ENCODE data around the gene EIF5B. TPM values are rescaled to one million over a fixed set of nuclear protein-coding genes. Genes with fewer than 3 reads are reported as not detected.

The EIF5B gene
- total RNA-seq, 1 donor from 2014 or later, result 84.7 TPM

- H3K9me3 Mint-ChIP-seq, result no peaks in the 10 kb centered on the region
- peaks cover 30% of the 10 kb centered on the region for H3K36me3 Mint-ChIP-seq (ENCODE audit: low read depth)
- H3K4me1 Mint-ChIP-seq (ENCODE audit: low read depth), result no peaks in the 10 kb centered on the region
- H3K27me3 Mint-ChIP-seq (ENCODE audit: insufficient read depth), result no peaks in the 10 kb centered on the region
- DNase-seq (ENCODE audit: low spot score), result no peak
- no peak overlapping the region for H3K27ac Mint-ChIP-seq
- intact Hi-C loops (cut with micrococcal nuclease), result no loop called here
- no peak overlapping the region for H3K4me3 Mint-ChIP-seq
Measured at GRCh38 chr2:99421469-99421868, 84.3 kb downstream of the EIF5B start.

- peaks cover 28% of the 10 kb centered on the region for H3K36me3 Mint-ChIP-seq (ENCODE audit: low read depth)
- intact Hi-C loops (cut with micrococcal nuclease), result no loop called here
Measured at GRCh38 chr2:99422599-99422998, 85.4 kb downstream of the EIF5B start.

GRCh38 chr2:99424371-99424770, 87.2 kb downstream of the EIF5B start:
- Mint-ChIP-seq H3K9me3 (no peaks in the 10 kb centered on the region), H3K27me3 (ENCODE audit: insufficient read depth) (no peaks in the 10 kb centered on the region), H3K4me1 (ENCODE audit: low read depth) (no peaks in the 10 kb centered on the region), H3K4me3 (no peak overlapping the region), H3K27ac (no peak overlapping the region), H3K36me3 (ENCODE audit: low read depth) (peaks cover 33% of the 10 kb centered on the region)
- DNase-seq (ENCODE audit: low spot score), result no peak
- intact Hi-C loops (cut with micrococcal nuclease), result no loop called here

More at GRCh38 chr2:99422599-99422998, 85.4 kb downstream of the EIF5B start:
- H3K9me3 Mint-ChIP-seq, result no peaks in the 10 kb centered on the region
- no peaks in the 10 kb centered on the region for H3K27me3 Mint-ChIP-seq (ENCODE audit: insufficient read depth)
- H3K4me3 Mint-ChIP-seq, result no peak overlapping the region
- no peaks in the 10 kb centered on the region for H3K4me1 Mint-ChIP-seq (ENCODE audit: low read depth)
- no peak for DNase-seq (ENCODE audit: low spot score)
- H3K27ac Mint-ChIP-seq, result no peak overlapping the region

GRCh38 chr2:99425022-99425421, 87.8 kb downstream of the EIF5B start:
- Mint-ChIP-seq H3K36me3 (ENCODE audit: low read depth) (peaks cover 29% of the 10 kb centered on the region), H3K4me3 (no peak overlapping the region), H3K4me1 (ENCODE audit: low read depth) (no peaks in the 10 kb centered on the region), H3K27ac (no peak overlapping the region), H3K9me3 (no peaks in the 10 kb centered on the region), H3K27me3 (ENCODE audit: insufficient read depth) (no peaks in the 10 kb centered on the region)
- intact Hi-C loops (cut with micrococcal nuclease), result no loop called here
- DNase-seq (ENCODE audit: low spot score), result no peak

- H3K36me3 Mint-ChIP-seq (ENCODE audit: low read depth), result peaks cover 18% of the 10 kb centered on the region
- H3K27me3 Mint-ChIP-seq (ENCODE audit: insufficient read depth), result no peaks in the 10 kb centered on the region
- intact Hi-C loops (cut with micrococcal nuclease), result no loop called here
- no peak overlapping the region for H3K4me3 Mint-ChIP-seq
- H3K4me1 Mint-ChIP-seq (ENCODE audit: low read depth), result peaks cover 11% of the 10 kb centered on the region
- DNase-seq (ENCODE audit: low spot score), result no peak
- H3K9me3 Mint-ChIP-seq, result no peaks in the 10 kb centered on the region
- peak overlapping the region; percentile 7 for H3K27ac Mint-ChIP-seq
Measured at GRCh38 chr2:99430614-99431291, 93.6 kb downstream of the EIF5B start.

DNA sequence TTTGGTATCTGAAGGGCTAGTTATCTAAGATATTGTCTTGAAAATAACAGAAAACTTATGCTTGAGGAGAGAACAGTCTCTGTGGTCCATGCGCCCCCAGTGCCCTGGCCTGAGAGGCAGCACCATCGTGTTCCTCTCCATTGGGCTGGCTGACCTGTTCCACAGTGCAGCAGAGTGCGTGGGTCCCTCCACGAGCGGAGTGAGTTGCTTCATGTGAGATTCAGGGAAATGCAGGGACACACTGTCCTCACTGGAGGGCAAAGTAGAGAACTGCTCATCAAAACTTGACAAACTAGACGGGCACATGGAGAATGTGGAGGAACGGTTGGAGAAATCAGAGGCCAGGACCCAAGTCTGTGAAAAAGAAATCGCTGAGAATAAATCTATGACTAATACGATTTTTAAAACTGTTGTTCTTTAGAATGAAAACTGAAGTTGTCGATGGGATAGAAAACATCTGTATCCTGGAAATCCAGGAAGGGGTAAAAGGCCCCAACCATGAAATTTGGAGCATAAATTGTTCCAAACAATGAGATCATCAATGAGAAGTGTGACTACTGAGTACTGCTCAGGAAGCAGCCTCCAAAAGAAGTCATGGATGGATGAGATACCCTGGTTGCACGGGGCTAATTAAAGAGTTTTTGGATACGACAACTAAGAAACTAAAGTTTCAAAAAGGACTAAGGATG, 94.5 kb downstream of the EIF5B start:
- no peak for DNase-seq (ENCODE audit: low spot score)
- peak overlapping the region; percentile 18 for H3K27ac Mint-ChIP-seq
- no peak overlapping the region for H3K4me3 Mint-ChIP-seq
- no peaks in the 10 kb centered on the region for H3K9me3 Mint-ChIP-seq
- peaks cover 11% of the 10 kb centered on the region for H3K4me1 Mint-ChIP-seq (ENCODE audit: low read depth)
- intact Hi-C loops (cut with micrococcal nuclease), result no loop called here
- peaks cover 18% of the 10 kb centered on the region for H3K36me3 Mint-ChIP-seq (ENCODE audit: low read depth)
- H3K27me3 Mint-ChIP-seq (ENCODE audit: insufficient read depth), result no peaks in the 10 kb centered on the region

GRCh38 chr2:99433340-99433739, 96.2 kb downstream of the EIF5B start:
- intact Hi-C loops (cut with micrococcal nuclease), result no loop called here
- no peak overlapping the region for H3K27ac Mint-ChIP-seq
- DNase-seq (ENCODE audit: low spot score), result no peak
- H3K36me3 Mint-ChIP-seq (ENCODE audit: low read depth), result peaks cover 18% of the 10 kb centered on the region
- H3K4me3 Mint-ChIP-seq, result no peak overlapping the region
- no peaks in the 10 kb centered on the region for H3K9me3 Mint-ChIP-seq
- H3K4me1 Mint-ChIP-seq (ENCODE audit: low read depth), result peaks cover 11% of the 10 kb centered on the region
- no peaks in the 10 kb centered on the region for H3K27me3 Mint-ChIP-seq (ENCODE audit: insufficient read depth)

- intact Hi-C loops (cut with micrococcal nuclease), result no loop called here
Measured at GRCh38 chr2:99436874-99437273, 99.7 kb downstream of the EIF5B start.

DNA sequence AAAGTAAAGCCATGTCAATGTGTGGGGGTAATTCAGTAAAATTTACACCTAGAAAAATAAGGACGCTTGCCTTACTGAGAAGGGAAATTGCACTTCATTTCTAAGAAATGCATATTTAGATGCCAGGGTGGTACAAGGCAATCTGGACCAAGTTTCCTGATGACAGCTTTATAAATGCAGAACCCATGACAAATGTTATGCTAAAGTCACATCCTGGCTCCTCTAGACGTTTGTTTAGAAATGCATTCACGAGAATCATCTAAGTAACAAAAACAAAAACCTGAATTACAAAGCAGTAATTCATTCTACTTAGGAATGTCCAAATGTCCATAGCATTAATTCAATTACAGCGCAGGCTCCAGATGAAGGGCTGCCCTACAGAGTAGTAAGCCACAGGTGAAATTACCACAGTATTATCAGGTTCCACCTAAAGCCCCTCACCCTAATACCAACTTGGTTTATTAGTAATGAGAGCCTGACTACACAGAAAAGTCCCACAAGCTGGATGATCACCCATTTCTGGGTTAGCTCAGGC, 102.8 kb downstream of the EIF5B start:
- DNase-seq (ENCODE audit: low spot score), result no peak
- H3K27me3 Mint-ChIP-seq (ENCODE audit: insufficient read depth), result no peaks in the 10 kb centered on the region
- no peak overlapping the region for H3K4me3 Mint-ChIP-seq
- H3K9me3 Mint-ChIP-seq, result no peaks in the 10 kb centered on the region
- intact Hi-C loops (cut with micrococcal nuclease), result no loop called here
- no peak overlapping the region for H3K27ac Mint-ChIP-seq
- peaks cover 16% of the 10 kb centered on the region for H3K36me3 Mint-ChIP-seq (ENCODE audit: low read depth)
- H3K4me1 Mint-ChIP-seq (ENCODE audit: low read depth), result peaks cover 11% of the 10 kb centered on the region

More at GRCh38 chr2:99436874-99437273, 99.7 kb downstream of the EIF5B start:
- H3K9me3 Mint-ChIP-seq, result no peaks in the 10 kb centered on the region
- no peaks in the 10 kb centered on the region for H3K4me1 Mint-ChIP-seq (ENCODE audit: low read depth)
- H3K27ac Mint-ChIP-seq, result no peak overlapping the region
- DNase-seq (ENCODE audit: low spot score), result no peak
- no peak overlapping the region for H3K4me3 Mint-ChIP-seq
- H3K36me3 Mint-ChIP-seq (ENCODE audit: low read depth), result peaks cover 18% of the 10 kb centered on the region
- no peaks in the 10 kb centered on the region for H3K27me3 Mint-ChIP-seq (ENCODE audit: insufficient read depth)

DNA sequence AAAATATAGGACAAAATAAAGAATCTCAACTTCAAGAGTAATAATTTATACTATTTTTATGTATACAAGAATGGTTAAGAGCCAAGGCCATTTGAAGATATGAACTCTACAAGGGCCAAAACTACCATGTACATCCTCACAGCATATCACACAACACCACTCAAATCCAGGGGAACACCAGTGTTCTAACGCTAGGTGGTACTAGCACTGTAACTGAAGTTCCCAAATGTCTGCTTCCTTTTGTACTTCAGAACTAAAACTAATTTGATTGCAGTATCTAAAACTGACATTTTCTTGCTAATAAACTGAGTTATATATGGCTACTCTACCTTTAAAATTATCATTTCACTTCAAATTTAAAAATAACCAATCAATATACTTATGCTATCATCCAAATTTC, 105.6 kb downstream of the EIF5B start:
- DNase-seq (ENCODE audit: low spot score), result no peak
- H3K4me3 Mint-ChIP-seq, result no peak overlapping the region
- intact Hi-C loops (cut with micrococcal nuclease), result loop anchor here (1.0 kb wide), 1 partner anchor 47 kb away; the partner anchor contains the start of gene REV1
- H3K27ac Mint-ChIP-seq, result no peak overlapping the region
- H3K9me3 Mint-ChIP-seq, result no peaks in the 10 kb centered on the region
- peaks cover 15% of the 10 kb centered on the region for H3K36me3 Mint-ChIP-seq (ENCODE audit: low read depth)
- H3K27me3 Mint-ChIP-seq (ENCODE audit: insufficient read depth), result no peaks in the 10 kb centered on the region
- peaks cover 15% of the 10 kb centered on the region for H3K4me1 Mint-ChIP-seq (ENCODE audit: low read depth)

DNA sequence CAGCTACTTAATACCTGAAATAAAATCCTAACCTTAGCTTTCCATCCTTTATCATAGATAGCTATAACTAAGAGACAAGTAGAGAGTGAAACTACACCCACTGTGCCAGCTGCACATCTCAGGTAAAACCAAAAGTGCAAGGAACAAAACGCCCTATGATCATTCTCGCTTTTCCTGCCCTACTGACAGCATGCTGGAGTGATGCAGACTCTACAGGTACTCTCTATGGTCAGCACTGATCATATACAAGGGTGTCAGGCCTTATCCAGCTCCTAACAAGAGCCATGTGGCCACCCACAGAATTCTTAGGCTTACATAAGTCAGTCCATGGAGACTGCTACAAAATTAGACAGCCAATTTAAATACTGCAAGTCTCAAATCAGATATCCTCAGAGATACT, 107.0 kb downstream of the EIF5B start:
- Mint-ChIP-seq H3K27me3 (ENCODE audit: insufficient read depth) (no peaks in the 10 kb centered on the region), H3K4me1 (ENCODE audit: low read depth) (peaks cover 15% of the 10 kb centered on the region), H3K9me3 (no peaks in the 10 kb centered on the region), H3K4me3 (no peak overlapping the region), H3K27ac (no peak overlapping the region), H3K36me3 (ENCODE audit: low read depth) (peaks cover 17% of the 10 kb centered on the region)
- intact Hi-C loops (cut with micrococcal nuclease), result no loop called here
- DNase-seq (ENCODE audit: low spot score), result no peak

DNA sequence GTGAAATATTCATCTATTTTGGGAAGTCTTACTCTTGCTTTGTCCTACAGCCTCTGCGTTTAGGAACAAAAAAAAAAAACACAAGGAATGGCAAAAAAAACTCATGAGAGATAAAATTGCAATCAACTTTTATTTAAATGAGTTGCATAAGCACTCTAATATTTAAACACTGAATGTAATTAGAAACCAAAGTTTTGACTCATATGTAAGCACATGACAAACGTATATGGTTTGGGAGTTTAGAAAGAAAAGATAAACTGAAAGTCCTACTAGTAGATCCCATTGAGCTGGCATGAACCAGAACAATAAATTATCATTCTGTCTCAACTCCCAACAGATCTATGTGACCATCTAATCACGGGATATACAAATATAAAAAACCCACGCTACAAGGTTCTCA, 107.9 kb downstream of the EIF5B start:
- H3K27me3 Mint-ChIP-seq (ENCODE audit: insufficient read depth), result no peaks in the 10 kb centered on the region
- H3K27ac Mint-ChIP-seq, result no peak overlapping the region
- H3K4me3 Mint-ChIP-seq, result no peak overlapping the region
- DNase-seq (ENCODE audit: low spot score), result no peak
- intact Hi-C loops (cut with micrococcal nuclease), result no loop called here
- H3K4me1 Mint-ChIP-seq (ENCODE audit: low read depth), result peaks cover 15% of the 10 kb centered on the region
- no peaks in the 10 kb centered on the region for H3K9me3 Mint-ChIP-seq
- H3K36me3 Mint-ChIP-seq (ENCODE audit: low read depth), result peaks cover 17% of the 10 kb centered on the region

DNA sequence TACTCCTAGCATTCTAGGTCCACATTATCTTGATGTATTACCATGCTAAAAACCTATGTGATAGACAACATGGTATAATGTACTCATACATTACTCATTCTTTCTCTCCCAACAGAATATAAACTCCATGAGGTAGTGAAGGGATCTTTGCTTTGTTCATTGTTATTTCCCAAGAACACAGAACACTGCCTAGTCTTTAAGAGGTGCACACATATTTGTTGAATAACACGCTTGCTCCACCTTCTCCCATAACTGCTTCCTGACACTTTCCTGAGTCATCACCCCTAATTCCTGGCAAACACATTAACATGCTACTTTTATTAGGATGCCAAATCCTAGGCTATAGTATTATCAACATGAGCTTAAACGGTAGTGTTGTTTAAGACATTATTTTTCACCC, 111.4 kb downstream of the EIF5B start:
- Mint-ChIP-seq H3K36me3 (ENCODE audit: low read depth) (peaks cover 23% of the 10 kb centered on the region), H3K27ac (no peak overlapping the region), H3K4me1 (ENCODE audit: low read depth) (peaks cover 15% of the 10 kb centered on the region), H3K9me3 (no peaks in the 10 kb centered on the region), H3K27me3 (ENCODE audit: insufficient read depth) (no peaks in the 10 kb centered on the region), H3K4me3 (no peak overlapping the region)
- intact Hi-C loops (cut with micrococcal nuclease), result no loop called here
- no peak for DNase-seq (ENCODE audit: low spot score)
